H1 (cell line): ENCODE results near the gene CDK5R2. TPM values are rescaled to one million over a fixed set of nuclear protein-coding genes. Genes with fewer than 3 reads are reported as not detected.

Experiments used
- CTCF ChIA-PET: fragments of 300-600 bp; sonication (Branson Sonifier 250); formaldehyde crosslinking; loops from one replicate; lab custom pipeline; 2021; ENCODE audit not compliant: partially characterized antibody; lab: Charles Lee
- POLR2A ChIA-PET: fragments of 300-600 bp; sonication (Branson Sonifier 250); formaldehyde crosslinking; loops from one replicate; lab custom pipeline; 2021; ENCODE audit warnings: inconsistent platforms; ENCODE audit not compliant: partially characterized antibody; lab: Charles Lee
- DNase-seq, 2 experiments: peaks; one replicate each; pipeline versions ENCODE4 v3.0.0 to v3.0.0-alpha.2; 2010 to 2022; ENCODE audit warnings: low spot score in 2 of 2, low read depth in 1 of 2, mixed read lengths in 1 of 2
- FAIRE-seq: peaks from 2 replicates; lab custom pipeline; 2011; peaks lifted over from hg19 to GRCh38; lab: Jason Lieb, UNC
- H2AFZ ChIP-seq: 2 replicates; pipeline ENCODE4 v1.8.1; 2012; ENCODE audit warnings: low read length, inconsistent platforms
- H2AK5ac ChIP-seq: 2 replicates; pipeline ENCODE4 v1.6.1; 2013; ENCODE audit warnings: low read depth, low read length
- H2BK120ac ChIP-seq: replicated peaks from 2 replicates; pipeline ENCODE3; 2013; ENCODE audit warnings: low read depth, low read length, inconsistent platforms
- H2BK12ac ChIP-seq: 2 replicates; pipeline ENCODE4 v1.6.1; 2013; ENCODE audit warnings: low read depth, low read length
- H2BK15ac ChIP-seq: 2 replicates; pipeline ENCODE4 v1.6.1; 2013; ENCODE audit warnings: low read length
- H2BK20ac ChIP-seq: 2 replicates; pipeline ENCODE4 v1.6.1; 2013; ENCODE audit warnings: low read length
- H2BK5ac ChIP-seq: 2 replicates; pipeline ENCODE4 v1.6.1; 2013; ENCODE audit warnings: low read depth, low read length
- H3K14ac ChIP-seq: 2 replicates; pipeline ENCODE4 v1.6.1; 2013; ENCODE audit warnings: inconsistent platforms; ENCODE audit not compliant: insufficient read length
- H3K18ac ChIP-seq: 2 replicates; pipeline ENCODE4 v1.6.1; 2013; ENCODE audit warnings: low read length; ENCODE audit errors: extremely low read depth
- H3K23ac ChIP-seq: 2 replicates; pipeline ENCODE4 v1.6.1; 2013; ENCODE audit warnings: inconsistent platforms; ENCODE audit not compliant: insufficient read length
- H3K23me2 ChIP-seq: 2 replicates; pipeline ENCODE4 v1.6.1; 2013; ENCODE audit warnings: low read depth, low read length
- H3K27ac ChIP-seq: 2 replicates; pipeline ENCODE4 v1.6.1; 2011; ENCODE audit warnings: low read depth, low read length, inconsistent platforms
- H3K27me3 ChIP-seq, 4 experiments: replicated peaks in 1 of 4; 1 replicate in 1 of 4; 2 replicates in 3 of 4; pipeline versions ENCODE4 v1.6.1 to v1.8.1; 2011 to 2013; ENCODE audit warnings: low read length in 3 of 4, mild to moderate bottlenecking in 3 of 4, inconsistent platforms in 2 of 4, mixed read lengths in 2 of 4, moderate library complexity in 1 of 4; ENCODE audit not compliant: control insufficient read depth in 3 of 4, insufficient read depth in 3 of 4; ENCODE audit errors: extremely low read depth in 1 of 4
- H3K36me3 ChIP-seq, 4 experiments: 2 replicates each; pipeline versions ENCODE4 v1.6.1 to v1.8.1; 2011 to 2013; ENCODE audit warnings: mild to moderate bottlenecking in 4 of 4, low read length in 3 of 4, moderate library complexity in 2 of 4, control low read depth in 1 of 4, inconsistent platforms in 1 of 4; ENCODE audit not compliant: insufficient read depth in 4 of 4, control insufficient read depth in 2 of 4
- H3K4ac ChIP-seq: replicated peaks from 2 replicates; pipeline ENCODE3; 2013; ENCODE audit warnings: low read length, low read depth, mixed read lengths, inconsistent platforms; ENCODE audit not compliant: insufficient read length
- H3K4me1 ChIP-seq, 4 experiments: replicated peaks in 1 of 4; 1 replicate in 1 of 4; 2 replicates in 3 of 4; pipeline versions ENCODE4 v1.6.1 to v1.8.1; 2011 to 2013; ENCODE audit warnings: low read length in 3 of 4, inconsistent platforms in 2 of 4, mixed read lengths in 1 of 4; ENCODE audit not compliant: insufficient read depth in 4 of 4, control insufficient read depth in 3 of 4
- H3K4me2 ChIP-seq, 2 experiments: 2 replicates each; pipeline versions ENCODE4 v1.6.1 to v1.8.1; 2011 to 2013; ENCODE audit warnings: low read depth in 2 of 2, low read length in 2 of 2, control low read depth in 1 of 2, inconsistent platforms in 1 of 2, mild to moderate bottlenecking in 1 of 2; ENCODE audit not compliant: insufficient read depth in 1 of 2
- H3K4me3 ChIP-seq, 4 experiments: fragments of 200-600, 300-600 bp in 1 of 4; sonication (generic), shearing (Covaris generic), sonication (Bioruptor Twin) in 1 of 4; 2 replicates each; pipeline versions ENCODE4 v1.5.1 to v1.8.1; 2011 to 2016; ENCODE audit warnings: low read length in 4 of 4, low read depth in 3 of 4, control low read depth in 2 of 4, inconsistent platforms in 2 of 4, mild to moderate bottlenecking in 2 of 4, mixed read lengths in 1 of 4, moderate library complexity in 1 of 4; ENCODE audit not compliant: insufficient read depth in 2 of 4; ENCODE audit errors: extremely low read depth in 1 of 4
- H3K56ac ChIP-seq: replicated peaks from 2 replicates; pipeline ENCODE3; 2013; ENCODE audit warnings: low read depth, mild to moderate bottlenecking, mixed read lengths, low read length, inconsistent platforms; ENCODE audit not compliant: insufficient read length
- H3K79me1 ChIP-seq: 2 replicates; pipeline ENCODE4 v1.6.1; 2013; ENCODE audit warnings: low read depth, low read length, control low read depth
- H3K79me2 ChIP-seq, 2 experiments: 2 replicates each; pipeline versions ENCODE4 v1.6.1 to v1.8.1; 2012 to 2013; ENCODE audit warnings: low read length in 2 of 2, mild to moderate bottlenecking in 2 of 2, inconsistent platforms in 1 of 2; ENCODE audit not compliant: insufficient read depth in 2 of 2, control insufficient read depth in 1 of 2
- H3K9ac ChIP-seq, 4 experiments: replicated peaks in 1 of 4; 1 replicate in 1 of 4; 2 replicates in 3 of 4; pipeline versions ENCODE4 v1.6.1 to v1.8.1; 2011 to 2013; ENCODE audit warnings: low read depth in 3 of 4, low read length in 3 of 4, control low read depth in 2 of 4, mild to moderate bottlenecking in 2 of 4, moderate library complexity in 2 of 4, inconsistent platforms in 1 of 4; ENCODE audit errors: extremely low read depth in 1 of 4
- H3K9me3 ChIP-seq, 2 experiments: 2 replicates each; pipeline versions ENCODE4 v1.6.1 to v1.8.1; 2012 to 2013; ENCODE audit warnings: mild to moderate bottlenecking in 2 of 2, moderate library complexity in 2 of 2, control low read depth in 1 of 2, inconsistent platforms in 1 of 2, low read depth in 1 of 2, low read length in 1 of 2, mixed read lengths in 1 of 2; ENCODE audit not compliant: insufficient read depth in 2 of 2
- H4K20me1 ChIP-seq, 2 experiments: replicated peaks in 1 of 2; 2 replicates each; pipeline versions ENCODE3 to v1.8.1; 2011 to 2013; ENCODE audit warnings: inconsistent platforms in 2 of 2, low read length in 2 of 2, mild to moderate bottlenecking in 1 of 2; ENCODE audit not compliant: insufficient read depth in 2 of 2, control insufficient read depth in 1 of 2
- H4K5ac ChIP-seq: 2 replicates; pipeline ENCODE4 v1.6.1; 2013; ENCODE audit warnings: low read length, low read depth, mixed read lengths, inconsistent platforms; ENCODE audit not compliant: insufficient read length
- H4K8ac ChIP-seq: 2 replicates; pipeline ENCODE4 v1.8.0; 2013; ENCODE audit warnings: mild to moderate bottlenecking, moderate library complexity, low read length, inconsistent platforms; ENCODE audit not compliant: insufficient read depth; ENCODE audit errors: extremely low read depth
- H4K91ac ChIP-seq: replicated peaks from 2 replicates; pipeline ENCODE3; 2013; ENCODE audit warnings: low read length, mixed read lengths, inconsistent platforms; ENCODE audit not compliant: insufficient read length
- ASH2L ChIP-seq: fragments of 200-600, 300-600 bp; sonication (generic); IDR thresholded peaks from one replicate; pipeline ENCODE4 v1.7.1; 2017; ENCODE audit warnings: low read length
- CEBPB ChIP-seq: IDR thresholded peaks from 2 replicates; pipeline ENCODE4 v1.6.1; 2012; ENCODE audit warnings: low read depth, low read length
- EZH2 ChIP-seq: fragments of 200-600 bp; sonication (generic); IDR thresholded peaks from 2 replicates; pipeline ENCODE4 v1.7.1; 2012; ENCODE audit warnings: low read depth, mild to moderate bottlenecking, moderate library complexity, low read length, inconsistent platforms; ENCODE audit not compliant: severe bottlenecking
- RAD21 ChIP-seq, 2 experiments: IDR thresholded peaks in 1 of 2; conservative IDR thresholded peaks in 1 of 2; 2 replicates each; pipeline ENCODE4 v1.6.1; 2011; ENCODE audit warnings: low read depth in 2 of 2, low read length in 2 of 2, improper control_type of control experiment in 1 of 2, inconsistent platforms in 1 of 2, mild to moderate bottlenecking in 1 of 2, moderate library complexity in 1 of 2
- SP1 ChIP-seq: IDR thresholded peaks from 2 replicates; pipeline ENCODE4 v1.6.1; 2011; ENCODE audit warnings: low read depth, low read length
- TAF7 ChIP-seq: optimal IDR thresholded peaks from 2 replicates; pipeline ENCODE3; 2011; ENCODE audit warnings: low read depth, mild to moderate bottlenecking, inconsistent platforms, low read length, moderate library complexity, borderline replicate concordance
- TBP ChIP-seq: IDR thresholded peaks from 2 replicates; pipeline ENCODE4 v1.6.1; 2011; ENCODE audit warnings: low read depth, low read length, improper control_type of control experiment
- YY1 ChIP-seq: IDR thresholded peaks from 2 replicates; pipeline ENCODE4 v1.6.1; 2011; ENCODE audit warnings: low read depth, mild to moderate bottlenecking, low read length
- WGBS, 2 experiments: shearing (Covaris generic) in 1 of 2; methylation state at CpG; one replicate each; pipeline versions ENCODE4 v1.1.6 to v1.1.7; 2013 to 2015; ENCODE audit warnings: low lambda C conversion rate in 2 of 2, mixed read lengths in 2 of 2, inconsistent platforms in 1 of 2, low coverage in 1 of 2, missing lambda C conversion rate in 1 of 2; ENCODE audit not compliant: insufficient replicate concordance in 2 of 2, insufficient coverage in 1 of 2, insufficient read length in 1 of 2; ENCODE audit errors: extremely low coverage in 1 of 2, missing lambda C conversion rate in 1 of 2; 5-methylcytosine and 5-hydroxymethylcytosine counted together
- polyA plus RNA-seq, 7 experiments: library from polyadenylated mRNA; depleted of rRNA in 3 of 7; stranded (reverse) in 5 of 7; unstranded in 2 of 7; fragments of >200 nt in 5 of 7; fragments of 200-250 nt in 2 of 7; gene quantifications; 1 replicate in 5 of 7; 2 replicates in 1 of 7; 4 replicates in 1 of 7; pipeline versions ENCODE4 v1.2.1 to v1.2.3, GENCODE V29; 2011 to 2013; ENCODE audit warnings: missing spikeins in 2 of 7, mixed read lengths in 2 of 7
- total RNA-seq: library from RNA; stranded (reverse); fragmentation: NEBNext Ultra II Directional; extraction: Animal tissue kit (Norgen Biotek cat#: 25700); gene quantifications from 2 replicates; pipeline ENCODE4 v1.2.1, GENCODE V29; 2021
- TF ChIP-seq, protein P1 (sequence below): IDR thresholded peaks from 2 replicates; pipeline ENCODE4 v1.6.1; 2011; ENCODE audit warnings: low read depth, mild to moderate bottlenecking, low read length; ENCODE audit not compliant: insufficient read depth

CDK5R2 gene
- total and polyA plus RNA-seq, 2 of the 8 experiments (the other 6 are each of a cell fraction or from before 2014, with no cell fraction given): 0.14 TPM; not detected in 1

DNA sequence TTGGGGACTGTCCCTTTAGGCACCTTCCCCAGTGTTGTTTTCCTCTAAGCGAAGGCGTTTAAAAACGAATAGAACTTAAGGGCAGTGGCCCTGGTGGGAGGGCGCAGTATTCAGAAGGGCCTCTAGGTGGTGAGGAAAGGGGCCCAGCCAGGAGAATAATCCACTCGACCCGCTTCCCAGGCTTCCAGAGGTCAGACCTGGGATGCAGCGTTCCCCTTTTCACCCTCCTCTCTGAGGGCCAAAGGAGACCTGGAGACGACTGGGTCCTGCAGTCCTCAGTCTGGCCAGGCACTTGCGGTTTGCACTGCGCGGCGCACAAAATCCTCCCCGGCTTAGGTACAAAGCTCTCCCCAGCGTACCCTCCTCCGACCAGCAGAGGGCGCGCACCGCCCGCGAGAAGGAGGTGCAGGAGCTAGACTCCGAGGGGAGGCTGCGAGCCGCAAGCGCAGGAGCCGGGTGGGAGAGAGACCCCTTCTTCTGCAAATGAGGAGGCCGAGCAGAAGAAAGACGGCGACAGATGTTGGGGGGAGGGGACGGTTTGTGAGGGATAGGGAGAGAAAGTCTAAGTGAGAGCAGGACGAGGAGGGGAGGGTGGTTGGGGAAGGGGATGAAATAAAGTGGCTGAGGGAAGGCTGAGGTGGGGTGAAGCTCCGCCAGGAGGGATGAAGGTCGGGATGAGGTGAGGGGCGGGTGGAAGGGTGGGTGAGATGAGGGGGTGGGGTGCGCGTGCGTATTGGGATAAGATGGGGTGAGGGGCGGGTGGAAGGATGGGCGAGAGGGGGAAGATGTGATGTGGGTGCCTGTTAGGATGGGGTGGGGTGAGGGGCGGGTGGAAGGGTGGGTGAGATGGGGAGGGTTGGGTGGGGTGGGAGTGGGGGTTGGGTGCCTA lies 20.6 kb downstream of the CDK5R2 start:
- Histone ChIP-seq H3K36me3 (peaks cover 0 to 7% (median 0%) of the 10 kb centered on the region in 4 experiments; a peak in 1 of 8 replicates), H3K4me2 (peak overlapping the region; percentile 11 to 63), H3K14ac (no peak overlapping the region), H3K56ac (no peak overlapping the region), H4K5ac (no peak overlapping the region), H3K27ac (no peak overlapping the region), H3K23ac (no peak overlapping the region), H4K8ac (no peak overlapping the region), H3K9me3 (no peaks in the 10 kb centered on the region), H3K18ac (no peak overlapping the region; the same call in 1 of the 2 replicates), H3K23me2 (peaks cover 6% of the 10 kb centered on the region; the same call in 1 of the 2 replicates), H3K27me3 (peaks cover 54 to 95% (median 79%) of the 10 kb centered on the region in 4 experiments), H4K91ac (no peak overlapping the region), H2BK5ac (no peak overlapping the region), H2BK20ac (no peak overlapping the region), H3K4me3 (peak overlapping the region in 2 of 4 experiments; percentile 12 to 48; a peak in 4 of 8 replicates), H3K79me1 (no peaks in the 10 kb centered on the region), H2BK12ac (no peak overlapping the region), H3K79me2 (no peaks in the 10 kb centered on the region), H3K4me1 (peaks cover 0 to 25% (median 19%) of the 10 kb centered on the region in 4 experiments; a peak in 6 of 7 replicates), H4K20me1 (peaks cover 6 to 21% of the 10 kb centered on the region in 2 experiments), H2AK5ac (no peak overlapping the region), H2BK15ac (no peak overlapping the region), H2BK120ac (no peak overlapping the region), H2AFZ (no peak overlapping the region), H3K9ac (no peak overlapping the region), H3K4ac (no peak overlapping the region)
- WGBS, 2 experiments: 4% methylated on average over 22 of the region's 39 CpGs; no CpG with 5 or more reads in 1 of the 2 experiments
- DNase-seq (peak in 1 of 2 experiments; percentile 97), FAIRE-seq (no peak)
- ChIA-PET CTCF (interaction anchor here (0.6 to 13.0 kb wide), 48 partner anchors 10 to 319 kb away, joined by 3 to 284 read pairs (median 6); partner anchors contain the start of genes CFAP65, CRYBA2, WNT10A and WNT6), POLR2A (interaction anchor here (1.0 to 3.1 kb wide), 6 partner anchors 15 to 119 kb away, joined by 3 to 9 read pairs (median 6); partner anchors contain the start of gene CDK5R2)
- TF ChIP-seq EZH2 (no peak), CEBPB (0 out of 2 replicates have a peak, but pooled peaks have one; percentile 25), YY1 (peak; percentile 39; the same call in 1 of the 2 replicates), RAD21 (IDR thresholded peaks at IDR 0.05 in 1 of 2, conservative IDR thresholded peaks at IDR 0.05 in 1 of 2; ENCODE audit: low read depth in 2 of 2, low read length in 2 of 2) (peak; percentile 79 to 83), TAF7 (peak; percentile 68), ASH2L (peak; percentile 44), SP1 (no peak), TBP (peak; percentile 69)
- TF ChIP-seq, protein P1, sequence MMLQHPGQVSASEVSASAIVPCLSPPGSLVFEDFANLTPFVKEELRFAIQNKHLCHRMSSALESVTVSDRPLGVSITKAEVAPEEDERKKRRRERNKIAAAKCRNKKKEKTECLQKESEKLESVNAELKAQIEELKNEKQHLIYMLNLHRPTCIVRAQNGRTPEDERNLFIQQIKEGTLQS: no peak
